ENCODE measurements around the gene ESYT2.

Gene ESYT2

DNA sequence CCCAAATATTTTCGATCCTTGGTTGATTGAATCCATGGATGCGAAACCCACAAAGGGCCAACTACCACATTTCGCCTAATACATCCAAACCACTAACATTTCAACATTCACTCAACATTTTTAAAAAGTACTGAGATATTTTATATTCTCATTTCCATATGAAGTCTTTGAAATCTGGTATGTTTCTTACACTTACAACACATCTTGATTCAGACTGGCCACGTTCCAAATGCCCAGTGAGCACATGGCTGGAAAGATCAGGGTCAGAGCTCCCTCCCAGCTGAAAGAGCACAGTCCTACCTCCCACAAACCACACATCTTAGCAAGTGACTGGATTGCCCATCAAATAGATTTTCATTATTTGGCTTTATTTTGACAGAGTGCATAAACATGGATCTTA is 143.6 kb downstream of the ESYT2 start:
- no peak for DNase-seq

GRCh38 chr7:158684329-158684728 is 145.0 kb downstream of the ESYT2 start:
- DNase-seq = no peak

DNA sequence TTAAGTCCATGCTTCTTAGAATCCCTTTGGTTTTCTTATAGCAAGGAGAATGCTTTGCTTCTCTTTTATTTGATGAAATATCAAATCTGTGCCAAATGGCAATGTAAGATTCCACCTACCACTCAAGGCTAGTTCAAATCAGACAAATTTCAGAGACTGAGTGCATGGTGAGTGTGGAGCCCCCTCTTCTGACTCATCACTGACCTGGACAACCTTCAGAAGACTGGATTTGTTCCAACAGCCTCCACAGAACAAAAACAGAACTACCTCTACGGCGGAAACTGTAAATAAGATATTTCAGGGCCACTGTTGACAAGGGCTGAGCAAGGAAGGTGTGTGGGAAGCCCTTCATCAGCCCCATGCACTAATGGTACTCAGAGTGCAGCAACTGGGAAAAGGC is 145.8 kb downstream of the ESYT2 start:
- DNase-seq = no peak

GRCh38 chr7:158682456-158682855 is 146.9 kb downstream of the ESYT2 start:
- no peak for DNase-seq
